Left ventricle myocardium inferior (tissue), 1 donor: Measurements from ENCODE around the gene TUBA1B. TPM values are rescaled to one million over a fixed set of nuclear protein-coding genes. Genes with fewer than 3 reads are reported as not detected.
A peak's percentile ranks its signal among the peaks of the same experiment; 100 is the strongest.
"Not testable (repeated sequence)": the region's sequence is repeated elsewhere in the genome, so short reads cannot be mapped to it uniquely, and the experiment has no call there.

Experiments used
- DNase-seq: peaks from one replicate; pipeline ENCODE4 v3.0.0-alpha.2; 2020
- H3K27ac ChIP-seq: fragments of 200-600 bp; replicated peaks from 2 replicates; pipeline ENCODE4 v1.8.0; 2021
- H3K27me3 ChIP-seq: fragments of 200-600 bp; 2 replicates; pipeline ENCODE4 v1.8.0; 2021; ENCODE audit warnings: low read depth
- H3K36me3 ChIP-seq: fragments of 200-600 bp; 2 replicates; pipeline ENCODE4 v1.8.0; 2021
- H3K4me1 ChIP-seq: fragments of 200-600 bp; 2 replicates; pipeline ENCODE4 v1.8.0; 2021
- H3K4me3 ChIP-seq: fragments of 200-600 bp; 2 replicates; pipeline ENCODE4 v1.8.0; 2021; ENCODE audit warnings: mild to moderate bottlenecking, moderate library complexity
- H3K9me3 ChIP-seq: fragments of 200-600 bp; replicated peaks from 2 replicates; pipeline ENCODE4 v1.8.0; 2021
- CTCF ChIP-seq: fragments of 200-600 bp; IDR thresholded peaks from 2 replicates; pipeline ENCODE4 v1.8.0; 2021; ENCODE audit warnings: antibody characterized with exemption, mild to moderate bottlenecking, borderline replicate concordance
- intact Hi-C: fragments of 100-400 bp; cut with micrococcal nuclease; formaldehyde crosslinking; loops from one replicate; pipeline ENCODE4 v1.11.0; 2022
- total RNA-seq: library from RNA; stranded (reverse); fragmentation: NEBNext Ultra II Directional; extraction: Animal tissue kit (Norgen Biotek cat#: 25700); gene quantifications from one replicate; pipeline ENCODE4 v1.2.1, GENCODE V29; 2021
- donor health status: DM: no; HTN: yes; CAD: no; lungs with severe emphysema.

TUBA1B gene
- total RNA-seq, 1 donor from 2014 or later = 318 TPM

- intact Hi-C loops = no loop called here
- Histone ChIP-seq H3K27ac (no peak overlapping the region), H3K36me3 (no peaks in the 10 kb centered on the region), H3K27me3 (no peaks in the 10 kb centered on the region), H3K4me1 (no peaks in the 10 kb centered on the region), H3K9me3 (no peaks in the 10 kb centered on the region), H3K4me3 (no peak overlapping the region)
- TF ChIP-seq CTCF = no peak
- no peak for DNase-seq
Observed at GRCh38 chr12:49144384-49144783, 13.2 kb upstream of the TUBA1B start.

- intact Hi-C loops = no loop called here
- no peak for DNase-seq
- H3K4me3 ChIP-seq = no peak overlapping the region
- TF ChIP-seq CTCF = no peak
- H3K4me1 ChIP-seq = no peaks in the 10 kb centered on the region
- no peaks in the 10 kb centered on the region for H3K27me3 ChIP-seq
- H3K27ac ChIP-seq = no peak overlapping the region
- no peaks in the 10 kb centered on the region for H3K36me3 ChIP-seq
- H3K9me3 ChIP-seq = no peaks in the 10 kb centered on the region
Observed at GRCh38 chr12:49138999-49139398, 7.8 kb upstream of the TUBA1B start.

GRCh38 chr12:49138587-49138986 is 7.4 kb upstream of the TUBA1B start:
- Histone ChIP-seq H3K27me3 (no peaks in the 10 kb centered on the region), H3K27ac (no peak overlapping the region), H3K4me1 (peaks cover 3% of the 10 kb centered on the region), H3K9me3 (no peaks in the 10 kb centered on the region), H3K4me3 (no peak overlapping the region), H3K36me3 (no peaks in the 10 kb centered on the region)
- no peak for DNase-seq
- intact Hi-C loops = no loop called here
- no peak for TF ChIP-seq CTCF

- TF ChIP-seq CTCF = no peak
- no peaks in the 10 kb centered on the region for H3K9me3 ChIP-seq
- intact Hi-C loops = no loop called here
- H3K36me3 ChIP-seq = no peaks in the 10 kb centered on the region
- no peak overlapping the region for H3K4me3 ChIP-seq
- DNase-seq = no peak
- H3K27ac ChIP-seq = no peak overlapping the region
- H3K4me1 ChIP-seq = peaks cover 14% of the 10 kb centered on the region
- H3K27me3 ChIP-seq = no peaks in the 10 kb centered on the region
Observed at GRCh38 chr12:49137476-49137875, 6.3 kb upstream of the TUBA1B start.

GRCh38 chr12:49136997-49137396 is 5.8 kb upstream of the TUBA1B start:
- H3K36me3 ChIP-seq, H3K27me3 ChIP-seq, intact Hi-C loops, H3K27ac ChIP-seq, DNase-seq, H3K4me3 ChIP-seq, H3K9me3 ChIP-seq: not testable (repeated sequence)
- H3K4me1 ChIP-seq = peaks cover 19% of the 10 kb centered on the region

GRCh38 chr12:49133590-49133989 is 2.4 kb upstream of the TUBA1B start:
- no peak for TF ChIP-seq CTCF
- H3K4me1 ChIP-seq = peaks cover 48% of the 10 kb centered on the region
- no peak for DNase-seq
- intact Hi-C loops = no loop called here
- peak overlapping the region; percentile 100 for H3K27ac ChIP-seq
- no peaks in the 10 kb centered on the region for H3K27me3 ChIP-seq
- no peak overlapping the region for H3K4me3 ChIP-seq
- no peaks in the 10 kb centered on the region for H3K9me3 ChIP-seq
- peaks cover 14% of the 10 kb centered on the region for H3K36me3 ChIP-seq
